GM12878 (cell line): ENCODE data around the gene RNU1-2. TPM values are rescaled to one million over a fixed set of nuclear protein-coding genes. Genes with fewer than 3 reads are reported as not detected.
"Not testable (repeated sequence)": the region's sequence is repeated elsewhere in the genome, so short reads cannot be mapped to it uniquely, and the experiment has no call there.

Experiments
- ATAC-seq: fragments of 200-7000 bp; cut with Tn5 transposase; 3 replicates; pipeline ENCODE4 v1.9.1; 2020; ENCODE audit warnings: mild to moderate bottlenecking, moderate library complexity
- BruUV-seq: library from RNA; stranded (reverse); fragments of 400-500 nt; replicated peaks from 2 replicates; lab custom pipeline; 2021; lab: Mats Ljungman, UMichigan
- CTCF ChIA-PET: fragments of 300-600 bp; sonication (Branson Sonifier 250); formaldehyde crosslinking; extraction: SDS; loops from one replicate; lab custom pipeline; 2021; ENCODE audit warnings: inconsistent platforms; lab: Yijun Ruan, JAX
- POLR2A ChIA-PET: fragments of 350-600 bp; formaldehyde crosslinking; extraction: SDS; loops from one replicate; lab custom pipeline; 2021; ENCODE audit warnings: inconsistent platforms; lab: Charles Lee
- RAD21 ChIA-PET: fragments of 300-600 bp; sonication (Branson Sonifier 250); formaldehyde crosslinking; loops from one replicate; lab custom pipeline; 2023; ENCODE audit warnings: antibody characterized with exemption; ENCODE audit not compliant: unreplicated experiment; lab: Charles Lee
- SMC1A ChIA-PET: fragments of 300-600 bp; sonication (Branson Sonifier 250); formaldehyde crosslinking; loops from one replicate; lab custom pipeline; 2023; ENCODE audit not compliant: unreplicated experiment, uncharacterized antibody; lab: Charles Lee
- DNase-seq: peaks from one replicate; pipeline ENCODE4 v3.0.0-alpha.2; 2011; ENCODE audit warnings: low read depth, low spot score
- FAIRE-seq: peaks from 3 replicates; lab custom pipeline; 2011; peaks lifted over from hg19 to GRCh38; lab: Jason Lieb, UNC
- H2AFZ ChIP-seq: 2 replicates; pipeline ENCODE4 v1.6.0; 2011; ENCODE audit warnings: low read depth, low read length, control low read depth; ENCODE audit not compliant: control insufficient read depth
- H3K27ac ChIP-seq: 2 replicates; pipeline ENCODE4 v1.5.1; 2011; ENCODE audit warnings: control low read depth; ENCODE audit not compliant: control insufficient read depth, insufficient read depth
- H3K27me3 ChIP-seq, 2 experiments: replicated peaks in 1 of 2; 2 replicates each; pipeline versions ENCODE4 v1.6.0 to v1.6.1; 2011; ENCODE audit warnings: low read length in 1 of 2; ENCODE audit not compliant: control insufficient read depth in 2 of 2, insufficient read depth in 2 of 2
- H3K36me3 ChIP-seq, 2 experiments: 2 replicates each; pipeline ENCODE4 v1.5.1; 2011; ENCODE audit warnings: low read length in 1 of 2; ENCODE audit not compliant: control insufficient read depth in 2 of 2, insufficient read depth in 2 of 2
- H3K4me1 ChIP-seq: 2 replicates; pipeline ENCODE4 v1.6.1; 2011; ENCODE audit warnings: mild to moderate bottlenecking, low read length, moderate library complexity, mixed read lengths; ENCODE audit not compliant: control insufficient read depth, insufficient read depth
- H3K4me2 ChIP-seq: 2 replicates; pipeline ENCODE4 v1.6.0; 2011; ENCODE audit warnings: control low read depth; ENCODE audit not compliant: control insufficient read depth, insufficient read depth
- H3K4me3 ChIP-seq: fragments of 200-600 bp; sonication (generic); 2 replicates; pipeline ENCODE4 v1.5.1; 2016
- H3K79me2 ChIP-seq: 2 replicates; pipeline ENCODE4 v1.6.0; 2011; ENCODE audit warnings: low read length; ENCODE audit not compliant: control insufficient read depth, insufficient read depth
- H3K9ac ChIP-seq: 2 replicates; pipeline ENCODE4 v1.8.0; 2011; ENCODE audit warnings: low read length, control low read depth, mixed read lengths; ENCODE audit not compliant: control insufficient read depth, insufficient read depth
- H3K9me3 ChIP-seq: replicated peaks from 3 replicates; pipeline ENCODE4 v1.5.1; 2011; ENCODE audit warnings: mild to moderate bottlenecking, low read length; ENCODE audit not compliant: control insufficient read depth, insufficient read depth
- H4K20me1 ChIP-seq: 2 replicates; pipeline ENCODE4 v1.6.0; 2011; ENCODE audit not compliant: control insufficient read depth, insufficient read depth
- EZH2 ChIP-seq: IDR thresholded peaks from 2 replicates; pipeline ENCODE4 v1.6.1; 2012; ENCODE audit warnings: low read depth, mild to moderate bottlenecking, control low read depth, inconsistent platforms, low read length, borderline replicate concordance; ENCODE audit not compliant: control insufficient read depth
- PAX8 ChIP-seq: fragments of 450-650 bp; IDR thresholded peaks from 2 replicates; pipeline ENCODE4 v1.6.1; 2017; ENCODE audit warnings: mild to moderate bottlenecking, moderate library complexity
- WGBS: methylation state at CpG from one replicate; pipeline ENCODE4 v1.1.6; 2016; ENCODE audit warnings: low lambda C conversion rate; ENCODE audit not compliant: insufficient replicate concordance, insufficient coverage; ENCODE audit errors: missing lambda C conversion rate; 5-methylcytosine and 5-hydroxymethylcytosine counted together
- in situ Hi-C: fragments of 300-500 bp; cut with MboI; formaldehyde crosslinking; loops from 9 replicates; pipeline ENCODE4 v1.14.3; 2018; ENCODE audit warnings: mixed read lengths
- intact Hi-C: fragments of 100-400 bp; cut with micrococcal nuclease; formaldehyde crosslinking; loops from one replicate; pipeline ENCODE4 v1.14.2; 2022; ENCODE audit not compliant: unreplicated experiment
- microRNA-seq: library from miRNA; unstranded; fragments of <30 nt; microRNA quantifications from one replicate; pipeline ENCODE4, GENCODE V29; 2018
- polyA plus RNA-seq, 11 experiments: library from polyadenylated mRNA; depleted of rRNA in 4 of 11; unstranded in 6 of 11; stranded (reverse) in 5 of 11; fragments of >200 nt; fragmentation: Nextera tagmentation in 4 of 11; fragmentation: Illumina TruSeq in 1 of 11; extraction: Ambion mirVana in 4 of 11; extraction: Trizol in 1 of 11; gene quantifications; 1 replicate in 1 of 11; 2 replicates in 10 of 11; pipeline versions ENCODE4 v1.2.1 to v1.2.3, GENCODE V29; 2011 to 2016; ENCODE audit warnings: inconsistent platforms in 2 of 11, missing spikeins in 2 of 11, low read depth in 1 of 11
- small RNA-seq: library from RNA; depleted of rRNA; stranded (forward); fragments of <200 nt; gene quantifications from one replicate; pipeline ENCODE3, GENCODE V24; 2014
- total RNA-seq, 4 experiments: library from RNA; depleted of rRNA in 3 of 4; stranded (reverse); fragments of >200 nt in 3 of 4; fragmentation: Illumina TruSeq in 1 of 4; extraction: Trizol in 1 of 4; gene quantifications; 2 replicates each; pipeline versions ENCODE4 v1.2.1 to v1.2.3, GENCODE V29; 2013 to 2021

The RNU1-2 gene
- total and polyA plus RNA-seq, 10 of the 15 experiments (the other 5 are each of a cell fraction or from before 2014, with no cell fraction given), result under 0.01 to 20,946 (median 4.7) TPM; not detected in 2

- TF ChIP-seq EZH2 (no peak), PAX8 (no peak)
Measured at GRCh38 chr1:16944038-16944437, 48.3 kb downstream of the RNU1-2 start (continued).

GRCh38 chr1:16945512-16945911, 49.7 kb downstream of the RNU1-2 start:
- H3K4me2 ChIP-seq, H3K27ac ChIP-seq, H3K36me3 ChIP-seq, POLR2A ChIA-PET, H2AFZ ChIP-seq, H3K79me2 ChIP-seq, H3K27me3 ChIP-seq, BruUV-seq, H3K4me3 ChIP-seq, ATAC-seq, H3K4me1 ChIP-seq, H3K9ac ChIP-seq, DNase-seq, intact Hi-C loops, H3K9me3 ChIP-seq, CTCF ChIA-PET, H4K20me1 ChIP-seq, RAD21 ChIA-PET: not testable (repeated sequence)
- FAIRE-seq, result peak; percentile 18
- in situ Hi-C loops, result loop anchor here (10.0 kb wide), 1 partner anchor 289 kb away; no protein-coding TSS in a partner anchor
- SMC1A ChIA-PET, result interaction anchor here (2.2 kb wide), 1 partner anchor 100 kb away, joined by 5 read pairs; no protein-coding TSS in a partner anchor
- WGBS, result 43% methylated on average over 8 of the region's 9 CpGs

Small RNA genes lying within 50 kb of the gene (microRNA-seq; reads per million reads assigned to microRNA genes)
- gene MIR3675, result not detected

Small RNA genes lying within 50 kb of the gene (small RNA-seq; reads per million reads assigned to genes)
- gene MIR3675 (not detected), gene RNU1-2 (not detected), gene RNU1-5P (not detected)

Other genes starting within 250 kb of the RNU1-2 start
- under 0.01 TPM in 2 replicates for gene RNU1-3, start 229.0 kb upstream of the RNU1-2 start, total RNA-seq (2014; rRNA removed)
- gene RNU1-3, start 229.0 kb upstream of the RNU1-2 start, total RNA-seq (2014; rRNA removed; fragmentation: Illumina TruSeq; extraction: Trizol), result 20,946 and 25,634 TPM in 2 replicates
- gene RNU1-3, start 229.0 kb upstream of the RNU1-2 start, total RNA-seq (2021), result 2,403 and 2,678 TPM in 2 replicates
- gene RNU1-3, start 229.0 kb upstream of the RNU1-2 start, polyA plus RNA-seq (2011; rRNA removed), result 82.4 and 113 TPM in 2 replicates
- gene RNU1-3, start 229.0 kb upstream of the RNU1-2 start, polyA plus RNA-seq (2014; fragmentation: Illumina TruSeq; extraction: Trizol), result not detected in 2 replicates
- gene RNU1-3, start 229.0 kb upstream of the RNU1-2 start, polyA plus RNA-seq (2014; fragmentation: Nextera tagmentation; extraction: Ambion mirVana), result 1 to 10 TPM; 4.5 to 4.9 TPM
- not detected in 2 replicates for gene RNU1-3, start 229.0 kb upstream of the RNU1-2 start, polyA plus RNA-seq (2014; rRNA removed)
- gene RNU1-3, start 229.0 kb upstream of the RNU1-2 start, polyA plus RNA-seq (2016; fragmentation: Nextera tagmentation; extraction: Ambion mirVana), result 1 to 10 TPM; 2.6 to 3.6 TPM
- under 0.01 TPM in 2 replicates for gene RNU1-4, start 155.5 kb upstream of the RNU1-2 start, total RNA-seq (2014; rRNA removed)
- gene RNU1-4, start 155.5 kb upstream of the RNU1-2 start, total RNA-seq (2014; rRNA removed; fragmentation: Illumina TruSeq; extraction: Trizol), result 20,946 and 25,634 TPM in 2 replicates
- 2,403 and 2,678 TPM in 2 replicates for gene RNU1-4, start 155.5 kb upstream of the RNU1-2 start, total RNA-seq (2021)
- 82.4 and 113 TPM in 2 replicates for gene RNU1-4, start 155.5 kb upstream of the RNU1-2 start, polyA plus RNA-seq (2011; rRNA removed)
- not detected in 2 replicates for gene RNU1-4, start 155.5 kb upstream of the RNU1-2 start, polyA plus RNA-seq (2014; fragmentation: Illumina TruSeq; extraction: Trizol)
- 1 to 10 TPM; 4.5 to 4.9 TPM for gene RNU1-4, start 155.5 kb upstream of the RNU1-2 start, polyA plus RNA-seq (2014; fragmentation: Nextera tagmentation; extraction: Ambion mirVana)
- not detected in 2 replicates for gene RNU1-4, start 155.5 kb upstream of the RNU1-2 start, polyA plus RNA-seq (2014; rRNA removed)
- gene RNU1-4, start 155.5 kb upstream of the RNU1-2 start, polyA plus RNA-seq (2016; fragmentation: Nextera tagmentation; extraction: Ambion mirVana), result 1 to 10 TPM; 2.6 to 3.6 TPM
- 3.2 and 3.4 TPM in 2 replicates for gene CROCC, start 26.0 kb downstream of the RNU1-2 start, total RNA-seq (2014; rRNA removed)
- gene CROCC, start 26.0 kb downstream of the RNU1-2 start, total RNA-seq (2014; rRNA removed; fragmentation: Illumina TruSeq; extraction: Trizol), result 1.8 and 1.9 TPM in 2 replicates
- 3.3 and 3.4 TPM in 2 replicates for gene CROCC, start 26.0 kb downstream of the RNU1-2 start, total RNA-seq (2021)
- gene CROCC, start 26.0 kb downstream of the RNU1-2 start, polyA plus RNA-seq (2011; rRNA removed), result 1.4 and 2.7 TPM in 2 replicates
- 1.0 and 3.0 TPM in 2 replicates for gene CROCC, start 26.0 kb downstream of the RNU1-2 start, polyA plus RNA-seq (2014; fragmentation: Illumina TruSeq; extraction: Trizol)
- gene CROCC, start 26.0 kb downstream of the RNU1-2 start, polyA plus RNA-seq (2014; fragmentation: Nextera tagmentation; extraction: Ambion mirVana), result under 1 TPM; 0.04 to 0.05 TPM
- 5.0 and 5.5 TPM in 2 replicates for gene CROCC, start 26.0 kb downstream of the RNU1-2 start, polyA plus RNA-seq (2014; rRNA removed)
- gene CROCC, start 26.0 kb downstream of the RNU1-2 start, polyA plus RNA-seq (2016; fragmentation: Nextera tagmentation; extraction: Ambion mirVana), result under 1 TPM; 0.82 to 0.84 TPM
- not detected in 2 replicates for gene MFAP2, start 84.6 kb downstream of the RNU1-2 start, total RNA-seq (2014; rRNA removed)
- not detected in 2 replicates for gene MFAP2, start 84.6 kb downstream of the RNU1-2 start, total RNA-seq (2014; rRNA removed; fragmentation: Illumina TruSeq; extraction: Trizol)
- not detected in 2 replicates for gene MFAP2, start 84.6 kb downstream of the RNU1-2 start, total RNA-seq (2021)
- gene MFAP2, start 84.6 kb downstream of the RNU1-2 start, polyA plus RNA-seq (2011; rRNA removed), result not detected in 2 replicates
- gene MFAP2, start 84.6 kb downstream of the RNU1-2 start, polyA plus RNA-seq (2014; fragmentation: Illumina TruSeq; extraction: Trizol), result not detected in 2 replicates
- gene MFAP2, start 84.6 kb downstream of the RNU1-2 start, polyA plus RNA-seq (2014; fragmentation: Nextera tagmentation; extraction: Ambion mirVana), result not detected
- gene MFAP2, start 84.6 kb downstream of the RNU1-2 start, polyA plus RNA-seq (2014; rRNA removed), result not detected in 2 replicates
- gene MFAP2, start 84.6 kb downstream of the RNU1-2 start, polyA plus RNA-seq (2016; fragmentation: Nextera tagmentation; extraction: Ambion mirVana), result under 1 TPM in 1 of 2 experiments, not detected in 1; 0.16 TPM
- 14.1 and 20.3 TPM in 2 replicates for gene ATP13A2, start 115.9 kb downstream of the RNU1-2 start, total RNA-seq (2014; rRNA removed)
- gene ATP13A2, start 115.9 kb downstream of the RNU1-2 start, total RNA-seq (2014; rRNA removed; fragmentation: Illumina TruSeq; extraction: Trizol), result 6.9 and 8.4 TPM in 2 replicates
- gene ATP13A2, start 115.9 kb downstream of the RNU1-2 start, total RNA-seq (2021), result 23.9 and 30.5 TPM in 2 replicates
- gene ATP13A2, start 115.9 kb downstream of the RNU1-2 start, polyA plus RNA-seq (2011; rRNA removed), result 3.1 and 6.0 TPM in 2 replicates
- gene ATP13A2, start 115.9 kb downstream of the RNU1-2 start, polyA plus RNA-seq (2014; fragmentation: Illumina TruSeq; extraction: Trizol), result 1.6 and 7.6 TPM in 2 replicates
- gene ATP13A2, start 115.9 kb downstream of the RNU1-2 start, polyA plus RNA-seq (2014; fragmentation: Nextera tagmentation; extraction: Ambion mirVana), result under 1 TPM; 0.24 to 0.75 TPM
- gene ATP13A2, start 115.9 kb downstream of the RNU1-2 start, polyA plus RNA-seq (2014; rRNA removed), result 21.4 and 23.3 TPM in 2 replicates
- 10 to 100 TPM in 1 of 2 experiments, 1 to 10 TPM in 1; 4.2 to 19.3 TPM for gene ATP13A2, start 115.9 kb downstream of the RNU1-2 start, polyA plus RNA-seq (2016; fragmentation: Nextera tagmentation; extraction: Ambion mirVana)
- 185 and 207 TPM in 2 replicates for gene SDHB, start 158.1 kb downstream of the RNU1-2 start, total RNA-seq (2014; rRNA removed)
- 147 and 157 TPM in 2 replicates for gene SDHB, start 158.1 kb downstream of the RNU1-2 start, total RNA-seq (2014; rRNA removed; fragmentation: Illumina TruSeq; extraction: Trizol)
- 122 and 124 TPM in 2 replicates for gene SDHB, start 158.1 kb downstream of the RNU1-2 start, total RNA-seq (2021)
- 319 and 379 TPM in 2 replicates for gene SDHB, start 158.1 kb downstream of the RNU1-2 start, polyA plus RNA-seq (2011; rRNA removed)
- 192 and 230 TPM in 2 replicates for gene SDHB, start 158.1 kb downstream of the RNU1-2 start, polyA plus RNA-seq (2014; fragmentation: Illumina TruSeq; extraction: Trizol)
- gene SDHB, start 158.1 kb downstream of the RNU1-2 start, polyA plus RNA-seq (2014; fragmentation: Nextera tagmentation; extraction: Ambion mirVana), result 100 to 1,000 TPM; 101 to 215 TPM
- 164 and 174 TPM in 2 replicates for gene SDHB, start 158.1 kb downstream of the RNU1-2 start, polyA plus RNA-seq (2014; rRNA removed)
- 100 to 1,000 TPM; 249 to 263 TPM for gene SDHB, start 158.1 kb downstream of the RNU1-2 start, polyA plus RNA-seq (2016; fragmentation: Nextera tagmentation; extraction: Ambion mirVana)
- gene PADI2, start 223.5 kb downstream of the RNU1-2 start, total RNA-seq (2014; rRNA removed), result 0.05 and 0.06 TPM in 2 replicates
- 0.09 TPM in 2 replicates for gene PADI2, start 223.5 kb downstream of the RNU1-2 start, total RNA-seq (2014; rRNA removed; fragmentation: Illumina TruSeq; extraction: Trizol)
- 0.18 and 0.21 TPM in 2 replicates for gene PADI2, start 223.5 kb downstream of the RNU1-2 start, total RNA-seq (2021)
- 1.9 and 3.0 TPM in 2 replicates for gene PADI2, start 223.5 kb downstream of the RNU1-2 start, polyA plus RNA-seq (2011; rRNA removed)
- gene PADI2, start 223.5 kb downstream of the RNU1-2 start, polyA plus RNA-seq (2014; fragmentation: Illumina TruSeq; extraction: Trizol), result 0.06 and 0.19 TPM in 2 replicates
- gene PADI2, start 223.5 kb downstream of the RNU1-2 start, polyA plus RNA-seq (2014; fragmentation: Nextera tagmentation; extraction: Ambion mirVana), result under 1 TPM; 0.05 to 0.09 TPM
- gene PADI2, start 223.5 kb downstream of the RNU1-2 start, polyA plus RNA-seq (2014; rRNA removed), result 0.09 and 0.10 TPM in 2 replicates
- under 1 TPM in 1 of 2 experiments, not detected in 1; 0.17 TPM for gene PADI2, start 223.5 kb downstream of the RNU1-2 start, polyA plus RNA-seq (2016; fragmentation: Nextera tagmentation; extraction: Ambion mirVana)